ENCODE results near the gene RPN2.

Gene RPN2

DNA sequence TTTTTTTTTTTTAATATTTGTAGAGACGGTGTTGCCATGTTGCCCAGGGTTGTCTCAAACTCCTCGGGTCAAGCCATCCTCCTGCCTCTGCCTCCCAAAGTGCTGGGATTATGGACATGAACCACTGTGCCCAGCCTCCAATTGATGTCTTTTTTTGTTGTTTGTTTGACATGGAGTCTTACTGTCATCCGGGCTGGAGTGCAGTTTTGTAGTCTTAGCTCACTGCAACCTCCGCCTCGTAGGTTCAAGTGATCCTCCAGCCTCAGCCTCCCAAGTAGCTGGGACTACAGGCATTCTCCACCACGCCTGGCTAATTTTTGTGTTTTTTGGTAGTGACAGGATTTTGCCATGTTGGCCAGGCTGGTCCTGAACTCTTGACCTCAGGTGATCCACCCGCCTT is 9.7 kb downstream of the RPN2 start:
- 0 out of 2 replicates have a peak, but pooled peaks cover 3% of the 10 kb centered on the region for H3K4me1 ChIP-seq (ENCODE audit: control insufficient read depth, insufficient read depth, low read length)
- H3K9ac ChIP-seq (ENCODE audit: low read depth, low read length) = no peak overlapping the region
- no peaks in the 10 kb centered on the region for H3K27me3 ChIP-seq (ENCODE audit: control insufficient read depth, insufficient read depth, low read length)
- H3K36me3 ChIP-seq (ENCODE audit: control insufficient read depth, insufficient read depth, low read length) = peaks cover 77% of the 10 kb centered on the region
- no peak overlapping the region for H3K27ac ChIP-seq (ENCODE audit: low read depth, low read length)
- H3K4me3 ChIP-seq (ENCODE audit: low read depth, low read length) = no peak overlapping the region
- H3K9me3 ChIP-seq (ENCODE audit: control insufficient read depth, insufficient read depth, low read length) = no peaks in the 10 kb centered on the region

DNA sequence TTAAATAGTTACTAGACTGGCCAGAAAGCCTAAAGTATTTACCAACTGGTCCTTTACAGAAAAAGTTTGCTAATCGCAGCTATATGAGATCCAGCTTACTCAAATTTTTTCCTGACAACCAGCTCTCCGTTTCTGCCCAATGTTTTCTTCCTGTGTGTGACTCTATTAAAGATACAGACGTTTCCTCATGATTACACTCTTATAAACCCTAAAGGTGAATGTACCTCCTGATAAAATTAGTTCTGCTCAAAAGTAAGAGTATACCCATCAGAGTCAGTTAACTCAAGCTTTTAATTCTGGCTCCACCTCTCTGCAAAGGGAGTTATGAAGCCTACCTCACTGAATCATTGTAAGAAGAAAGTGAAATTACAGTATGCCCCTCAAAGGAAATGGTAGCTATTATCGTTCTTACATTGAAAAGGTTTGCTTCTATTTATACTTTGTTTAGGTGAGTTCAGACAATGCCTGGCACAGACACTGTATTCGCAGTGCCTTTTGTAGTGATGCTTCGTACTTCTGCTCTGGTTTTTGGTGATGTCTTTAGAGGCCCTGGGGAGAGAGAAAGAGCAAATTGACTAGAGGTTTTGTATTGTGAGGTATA is 10.4 kb downstream of the RPN2 start:
- H3K9me3 ChIP-seq (ENCODE audit: control insufficient read depth, insufficient read depth, low read length) = no peaks in the 10 kb centered on the region
- H3K27me3 ChIP-seq (ENCODE audit: control insufficient read depth, insufficient read depth, low read length) = no peaks in the 10 kb centered on the region
- no peak overlapping the region for H3K9ac ChIP-seq (ENCODE audit: low read depth, low read length)
- no peak overlapping the region for H3K4me3 ChIP-seq (ENCODE audit: low read depth, low read length)
- H3K4me1 ChIP-seq (ENCODE audit: control insufficient read depth, insufficient read depth, low read length) = 0 out of 2 replicates have a peak, but pooled peaks cover 5% of the 10 kb centered on the region
- H3K36me3 ChIP-seq (ENCODE audit: control insufficient read depth, insufficient read depth, low read length) = peaks cover 73% of the 10 kb centered on the region
- no peak overlapping the region for H3K27ac ChIP-seq (ENCODE audit: low read depth, low read length)

GRCh38 chr20:37190354-37191112 is 11.4 kb downstream of the RPN2 start:
- Histone ChIP-seq H3K9me3 (ENCODE audit: control insufficient read depth, insufficient read depth, low read length) (no peaks in the 10 kb centered on the region), H3K4me1 (ENCODE audit: control insufficient read depth, insufficient read depth, low read length) (peaks cover 6% of the 10 kb centered on the region; the same call in 1 of the 2 replicates), H3K36me3 (ENCODE audit: control insufficient read depth, insufficient read depth, low read length) (peaks cover 63% of the 10 kb centered on the region), H3K4me3 (ENCODE audit: low read depth, low read length) (no peak overlapping the region), H3K27me3 (ENCODE audit: control insufficient read depth, insufficient read depth, low read length) (no peaks in the 10 kb centered on the region), H3K27ac (ENCODE audit: low read depth, low read length) (no peak overlapping the region), H3K9ac (ENCODE audit: low read depth, low read length) (no peak overlapping the region)

DNA sequence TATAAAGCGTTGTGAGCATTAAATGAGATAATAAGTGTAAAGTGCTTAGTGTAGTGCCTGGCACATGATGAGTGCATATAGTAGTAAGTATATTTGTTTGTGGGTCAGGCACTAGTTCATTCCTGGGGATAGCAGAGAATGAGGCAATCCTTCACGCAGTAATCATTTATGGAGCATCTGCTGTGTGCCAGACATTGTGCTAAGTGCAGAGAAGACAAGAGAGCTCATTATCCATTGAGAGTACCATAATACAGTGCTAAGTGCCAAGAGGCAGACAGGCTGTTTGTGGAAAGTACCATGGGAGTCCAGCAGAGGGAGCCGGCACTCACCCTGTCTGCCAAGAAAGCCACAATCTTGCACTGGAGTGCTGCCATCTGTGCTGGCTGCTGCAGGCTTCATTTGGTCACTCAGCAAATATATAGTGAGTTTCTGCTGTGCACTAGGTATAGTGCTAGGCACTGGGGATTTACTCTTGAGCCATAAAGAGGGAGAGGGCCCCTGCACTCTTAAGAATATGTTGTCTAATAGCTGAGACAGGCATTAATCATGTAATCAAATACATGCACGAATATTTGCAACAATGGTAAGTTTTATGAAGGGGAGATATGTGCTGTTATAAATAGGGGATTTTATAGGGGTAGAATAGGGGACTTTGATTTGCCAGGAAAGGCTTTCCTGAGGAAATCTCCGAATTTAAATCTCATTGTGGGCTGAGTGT is 13.2 kb downstream of the RPN2 start:
- Histone ChIP-seq H3K4me3 (ENCODE audit: low read depth, low read length) (no peak overlapping the region), H3K36me3 (ENCODE audit: control insufficient read depth, insufficient read depth, low read length) (peaks cover 58% of the 10 kb centered on the region), H3K4me1 (ENCODE audit: control insufficient read depth, insufficient read depth, low read length) (peaks cover 6% of the 10 kb centered on the region; the same call in 1 of the 2 replicates), H3K27me3 (ENCODE audit: control insufficient read depth, insufficient read depth, low read length) (no peaks in the 10 kb centered on the region), H3K9ac (ENCODE audit: low read depth, low read length) (no peak overlapping the region), H3K9me3 (ENCODE audit: control insufficient read depth, insufficient read depth, low read length) (no peaks in the 10 kb centered on the region), H3K27ac (ENCODE audit: low read depth, low read length) (no peak overlapping the region)

DNA sequence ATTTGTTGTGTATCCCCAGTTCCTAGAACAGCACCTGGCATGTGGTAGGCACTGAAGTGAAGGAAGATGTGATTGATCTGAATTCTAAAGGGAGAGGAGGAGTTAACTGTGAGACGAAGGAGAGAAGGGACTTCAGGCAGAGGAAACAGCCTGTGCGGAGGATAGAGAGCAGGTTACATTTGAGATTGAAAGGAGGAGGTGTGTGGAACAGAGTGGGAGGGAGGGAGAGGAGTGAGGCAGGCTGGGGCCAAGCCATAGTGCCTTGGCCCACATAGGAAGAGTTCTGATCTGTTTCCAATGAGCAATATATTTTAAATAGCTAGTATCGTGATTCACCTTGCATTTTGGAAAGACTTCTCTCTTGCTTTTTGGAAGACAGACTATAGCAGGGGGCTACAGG is 14.1 kb downstream of the RPN2 start:
- H3K36me3 ChIP-seq (ENCODE audit: control insufficient read depth, insufficient read depth, low read length) = peaks cover 64% of the 10 kb centered on the region

GRCh38 chr20:37193821-37194220 is 14.7 kb downstream of the RPN2 start:
- Histone ChIP-seq H3K4me1 (ENCODE audit: control insufficient read depth, insufficient read depth, low read length) (peaks cover 6% of the 10 kb centered on the region; the same call in 1 of the 2 replicates), H3K36me3 (ENCODE audit: control insufficient read depth, insufficient read depth, low read length) (peaks cover 64% of the 10 kb centered on the region), H3K4me3 (ENCODE audit: low read depth, low read length) (no peak overlapping the region), H3K27ac (ENCODE audit: low read depth, low read length) (no peak overlapping the region), H3K27me3 (ENCODE audit: control insufficient read depth, insufficient read depth, low read length) (no peaks in the 10 kb centered on the region), H3K9me3 (ENCODE audit: control insufficient read depth, insufficient read depth, low read length) (no peaks in the 10 kb centered on the region), H3K9ac (ENCODE audit: low read depth, low read length) (no peak overlapping the region)

More for the DNA sequence above, 14.1 kb downstream of the RPN2 start:
- Histone ChIP-seq H3K27me3 (ENCODE audit: control insufficient read depth, insufficient read depth, low read length) (no peaks in the 10 kb centered on the region), H3K4me3 (ENCODE audit: low read depth, low read length) (no peak overlapping the region), H3K4me1 (ENCODE audit: control insufficient read depth, insufficient read depth, low read length) (peaks cover 6% of the 10 kb centered on the region; the same call in 1 of the 2 replicates), H3K9ac (ENCODE audit: low read depth, low read length) (no peak overlapping the region), H3K9me3 (ENCODE audit: control insufficient read depth, insufficient read depth, low read length) (no peaks in the 10 kb centered on the region), H3K27ac (ENCODE audit: low read depth, low read length) (no peak overlapping the region)

DNA sequence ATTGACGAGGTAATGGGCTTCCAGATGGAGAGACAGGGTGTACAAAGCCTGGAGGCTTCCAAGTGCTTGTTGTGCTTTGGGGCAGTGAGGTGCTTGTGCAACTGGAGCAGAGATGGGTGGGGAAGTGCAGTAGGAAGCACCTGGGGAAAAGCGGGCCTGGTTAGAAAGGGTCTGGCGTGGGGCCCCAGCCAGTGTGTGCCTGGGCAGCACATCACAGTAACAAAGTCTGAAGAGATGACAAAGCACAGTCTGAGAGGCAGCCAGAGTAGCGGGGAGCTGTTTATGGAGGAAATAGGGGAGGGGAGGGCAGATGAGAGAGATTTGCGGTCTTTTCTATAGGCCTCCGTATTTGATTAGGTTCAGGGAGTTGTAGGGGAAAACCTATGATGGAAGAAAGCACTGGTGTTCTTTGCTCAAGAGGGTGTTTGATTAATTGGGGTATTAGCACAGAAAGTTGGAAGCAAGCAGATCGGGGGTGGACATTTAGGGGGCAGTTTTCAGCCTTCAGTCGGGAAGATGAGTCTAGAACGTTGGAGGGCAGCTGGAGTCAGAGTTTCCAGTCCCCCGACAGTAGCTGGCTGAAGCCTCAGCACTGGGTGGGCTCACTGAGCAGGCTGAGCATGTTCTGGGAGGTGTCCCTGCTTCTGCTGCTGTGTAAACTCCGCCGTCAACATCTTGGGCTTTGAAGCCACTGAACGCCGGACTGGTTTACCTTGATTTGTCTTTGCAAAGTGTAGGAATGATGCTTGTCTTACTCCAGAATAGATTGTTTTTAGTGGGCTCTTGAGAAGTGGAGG is 15.7 kb downstream of the RPN2 start:
- H3K36me3 ChIP-seq (ENCODE audit: control insufficient read depth, insufficient read depth, low read length) = peaks cover 64% of the 10 kb centered on the region
- no peak overlapping the region for H3K9ac ChIP-seq (ENCODE audit: low read depth, low read length)
- H3K27ac ChIP-seq (ENCODE audit: low read depth, low read length) = peak overlapping the region; percentile 59
- H3K4me3 ChIP-seq (ENCODE audit: low read depth, low read length) = no peak overlapping the region
- no peaks in the 10 kb centered on the region for H3K9me3 ChIP-seq (ENCODE audit: control insufficient read depth, insufficient read depth, low read length)
- H3K4me1 ChIP-seq (ENCODE audit: control insufficient read depth, insufficient read depth, low read length) = peaks cover 6% of the 10 kb centered on the region; the same call in 1 of the 2 replicates
- H3K27me3 ChIP-seq (ENCODE audit: control insufficient read depth, insufficient read depth, low read length) = no peaks in the 10 kb centered on the region

DNA sequence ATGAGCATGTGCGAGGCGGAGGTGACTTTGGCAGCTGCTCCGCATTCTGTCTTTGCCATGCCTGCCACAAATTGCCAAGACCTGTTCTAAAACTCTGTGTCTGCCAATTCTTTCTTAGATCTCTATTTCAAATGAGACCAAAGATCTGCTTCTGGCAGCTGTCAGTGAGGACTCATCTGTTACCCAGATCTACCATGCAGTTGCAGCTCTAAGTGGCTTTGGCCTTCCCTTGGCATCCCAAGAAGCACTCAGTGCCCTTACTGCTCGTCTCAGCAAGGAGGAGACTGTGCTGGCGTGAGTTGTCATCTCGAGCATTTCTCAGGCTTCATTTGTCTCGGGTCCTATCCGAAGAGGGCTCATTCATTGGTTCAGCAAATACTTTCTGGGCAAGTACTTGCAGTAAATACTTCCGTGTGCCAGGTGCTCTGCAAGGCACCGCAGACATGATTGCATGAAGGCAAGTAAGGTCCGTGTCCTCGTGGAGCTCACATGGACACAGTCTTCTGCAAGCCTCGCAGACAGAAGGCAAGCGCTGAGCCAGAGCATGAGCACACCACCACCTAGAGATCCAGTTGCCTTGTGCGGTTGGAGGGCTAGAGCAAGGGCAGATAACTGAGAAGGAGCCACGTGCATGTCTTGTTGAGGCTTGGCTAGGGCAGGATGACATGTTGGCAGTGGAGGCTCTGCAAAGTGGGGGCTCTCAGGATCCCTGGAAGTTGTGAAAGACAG is 20.0 kb downstream of the RPN2 start:
- Histone ChIP-seq H3K4me1 (ENCODE audit: control insufficient read depth, insufficient read depth, low read length) (peaks cover 6% of the 10 kb centered on the region), H3K9me3 (ENCODE audit: control insufficient read depth, insufficient read depth, low read length) (no peaks in the 10 kb centered on the region), H3K9ac (ENCODE audit: low read depth, low read length) (no peak overlapping the region), H3K4me3 (ENCODE audit: low read depth, low read length) (no peak overlapping the region), H3K27me3 (ENCODE audit: control insufficient read depth, insufficient read depth, low read length) (no peaks in the 10 kb centered on the region), H3K27ac (ENCODE audit: low read depth, low read length) (no peak overlapping the region), H3K36me3 (ENCODE audit: control insufficient read depth, insufficient read depth, low read length) (peaks cover 75% of the 10 kb centered on the region)

DNA sequence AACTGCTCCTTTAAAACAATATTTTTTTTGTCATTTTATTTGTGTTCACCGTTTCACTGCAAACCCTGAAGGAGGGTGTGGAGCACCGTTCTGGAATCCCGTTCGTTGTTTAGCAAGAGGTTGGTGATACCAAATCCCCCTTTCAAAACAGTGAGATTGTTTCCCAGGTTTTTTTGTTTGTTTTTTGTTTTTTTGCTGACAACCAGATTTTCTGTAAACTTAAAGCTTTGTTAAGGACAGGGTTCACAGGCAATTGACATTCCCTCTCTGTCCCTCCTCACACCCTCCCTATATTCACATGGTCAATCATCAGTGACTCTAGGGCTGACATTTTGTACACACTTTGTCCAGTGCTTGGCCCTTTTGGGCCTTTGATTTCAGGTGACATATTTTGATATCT is 21.2 kb downstream of the RPN2 start:
- H3K4me1 ChIP-seq (ENCODE audit: control insufficient read depth, insufficient read depth, low read length) = peaks cover 3% of the 10 kb centered on the region
- no peaks in the 10 kb centered on the region for H3K9me3 ChIP-seq (ENCODE audit: control insufficient read depth, insufficient read depth, low read length)
- H3K27ac ChIP-seq (ENCODE audit: low read depth, low read length) = no peak overlapping the region
- H3K27me3 ChIP-seq (ENCODE audit: control insufficient read depth, insufficient read depth, low read length) = no peaks in the 10 kb centered on the region
- peaks cover 88% of the 10 kb centered on the region for H3K36me3 ChIP-seq (ENCODE audit: control insufficient read depth, insufficient read depth, low read length)
- no peak overlapping the region for H3K4me3 ChIP-seq (ENCODE audit: low read depth, low read length)
- H3K9ac ChIP-seq (ENCODE audit: low read depth, low read length) = no peak overlapping the region
